ENCODE results near the gene ZBTB45.

The ZBTB45 gene

GRCh38 chr19:58535857-58536256 lies 16.2 kb upstream of the ZBTB45 start:
- Histone ChIP-seq H2AK5ac (ENCODE audit: low read length) (no peak overlapping the region), H2BK12ac (ENCODE audit: low read length) (no peak overlapping the region), H4K8ac (ENCODE audit: low read depth, low read length) (no peak overlapping the region), H2BK5ac (ENCODE audit: low read depth, low read length, poor library complexity) (no peak overlapping the region), H3K27ac (ENCODE audit: low read depth, low read length) (no peak overlapping the region), H3K9ac (ENCODE audit: low read length) (no peak overlapping the region), H3K9me3 (ENCODE audit: insufficient read depth, low read depth, low read length) (peaks cover 2% of the 10 kb centered on the region), H3K4me3 (ENCODE audit: low read depth, low read length) (no peak overlapping the region), H3K18ac (ENCODE audit: low read length) (no peak overlapping the region), H3K14ac (ENCODE audit: low read length) (no peak overlapping the region), H3K23ac (ENCODE audit: low read length) (no peak overlapping the region), H2BK120ac (ENCODE audit: insufficient read depth, low read length, poor library complexity) (no peak overlapping the region), H3K4me2 (ENCODE audit: low read length) (no peak overlapping the region), H3K79me2 (ENCODE audit: control insufficient read depth, insufficient read depth, low read length, poor library complexity) (peaks cover 3% of the 10 kb centered on the region), H4K12ac (ENCODE audit: low read depth, low read length) (no peak overlapping the region), H3K27me3 (ENCODE audit: insufficient read depth, low read length) (peaks cover 4% of the 10 kb centered on the region), H3K4ac (ENCODE audit: low read depth, low read length) (no peak overlapping the region), H3K79me1 (ENCODE audit: low read length) (peaks cover 7% of the 10 kb centered on the region), H2AFZ (ENCODE audit: insufficient read depth, low read length, poor library complexity) (no peak overlapping the region), H3K36me3 (ENCODE audit: control insufficient read depth in 1 of 2, insufficient read depth in 2 of 2, low read length in 2 of 2) (no peaks in the 10 kb centered on the region), H3K4me1 (ENCODE audit: control insufficient read depth in 1 of 2, insufficient read depth in 2 of 2, low read length in 2 of 2) (peaks cover 0 to 6% of the 10 kb centered on the region in 2 experiments), H4K91ac (ENCODE audit: low read depth, low read length) (no peak overlapping the region)
- DNase-seq: no peak
- WGBS (ENCODE audit: extremely low coverage, insufficient coverage, insufficient read length): no CpG with 5 or more reads among the region's 3 CpGs

- Histone ChIP-seq H4K8ac (ENCODE audit: low read depth, low read length) (no peak overlapping the region), H3K79me1 (ENCODE audit: low read length) (no peaks in the 10 kb centered on the region), H3K27me3 (ENCODE audit: insufficient read depth, low read length) (no peaks in the 10 kb centered on the region), H2BK12ac (ENCODE audit: low read length) (no peak overlapping the region), H4K12ac (ENCODE audit: low read depth, low read length) (no peak overlapping the region), H2AFZ (ENCODE audit: insufficient read depth, low read length, poor library complexity) (no peak overlapping the region), H3K9ac (ENCODE audit: low read length) (no peak overlapping the region), H3K4me2 (ENCODE audit: low read length) (no peak overlapping the region), H3K79me2 (ENCODE audit: control insufficient read depth, insufficient read depth, low read length, poor library complexity) (no peaks in the 10 kb centered on the region), H3K36me3 (ENCODE audit: control insufficient read depth in 1 of 2, insufficient read depth in 2 of 2, low read length in 2 of 2) (no peaks in the 10 kb centered on the region), H3K18ac (ENCODE audit: low read length) (no peak overlapping the region), H3K27ac (ENCODE audit: low read depth, low read length) (no peak overlapping the region), H3K4me3 (ENCODE audit: low read depth, low read length) (no peak overlapping the region), H3K23ac (ENCODE audit: low read length) (no peak overlapping the region), H2BK120ac (ENCODE audit: insufficient read depth, low read length, poor library complexity) (no peak overlapping the region), H3K14ac (ENCODE audit: low read length) (no peak overlapping the region), H2AK5ac (ENCODE audit: low read length) (no peak overlapping the region), H3K4ac (ENCODE audit: low read depth, low read length) (no peak overlapping the region), H4K91ac (ENCODE audit: low read depth, low read length) (no peak overlapping the region), H3K4me1 (ENCODE audit: control insufficient read depth in 1 of 2, insufficient read depth in 2 of 2, low read length in 2 of 2) (no peaks in the 10 kb centered on the region), H2BK5ac (ENCODE audit: low read depth, low read length, poor library complexity) (no peak overlapping the region), H3K9me3 (ENCODE audit: insufficient read depth, low read depth, low read length) (peaks cover 3% of the 10 kb centered on the region)
- no peak for DNase-seq
- no CpG with 5 or more reads among the region's 10 CpGs for WGBS (ENCODE audit: extremely low coverage, insufficient coverage, insufficient read length)
These were observed 11.6 kb upstream of the ZBTB45 start for GRCh38 chr19:58531034-58531840.

- WGBS (ENCODE audit: extremely low coverage, insufficient coverage, insufficient read length): no CpG with 5 or more reads among the region's 3 CpGs
These were observed 9.8 kb upstream of the ZBTB45 start for GRCh38 chr19:58529405-58529804.

GRCh38 chr19:58522709-58523108 lies 3.1 kb upstream of the ZBTB45 start:
- H4K8ac ChIP-seq (ENCODE audit: low read depth, low read length): no peak overlapping the region
- WGBS (ENCODE audit: extremely low coverage, insufficient coverage, insufficient read length): no CpG with 5 or more reads among the region's 3 CpGs

More at GRCh38 chr19:58529405-58529804, 9.8 kb upstream of the ZBTB45 start:
- H3K18ac ChIP-seq (ENCODE audit: low read length): no peak overlapping the region
- H3K79me2 ChIP-seq (ENCODE audit: control insufficient read depth, insufficient read depth, low read length, poor library complexity): no peaks in the 10 kb centered on the region
- no peak overlapping the region for H4K8ac ChIP-seq (ENCODE audit: low read depth, low read length)
- no peaks in the 10 kb centered on the region for H3K79me1 ChIP-seq (ENCODE audit: low read length)
- peaks cover 3% of the 10 kb centered on the region for H3K9me3 ChIP-seq (ENCODE audit: insufficient read depth, low read depth, low read length)
- no peak overlapping the region for H3K23ac ChIP-seq (ENCODE audit: low read length)
- H3K14ac ChIP-seq (ENCODE audit: low read length): no peak overlapping the region
- H3K9ac ChIP-seq (ENCODE audit: low read length): no peak overlapping the region
- H3K4ac ChIP-seq (ENCODE audit: low read depth, low read length): no peak overlapping the region
- no peak overlapping the region for H2BK120ac ChIP-seq (ENCODE audit: insufficient read depth, low read length, poor library complexity)
- no peak overlapping the region for H3K27ac ChIP-seq (ENCODE audit: low read depth, low read length)
- H4K91ac ChIP-seq (ENCODE audit: low read depth, low read length): no peak overlapping the region
- H2BK5ac ChIP-seq (ENCODE audit: low read depth, low read length, poor library complexity): no peak overlapping the region
- H2AK5ac ChIP-seq (ENCODE audit: low read length): no peak overlapping the region
- H3K27me3 ChIP-seq (ENCODE audit: insufficient read depth, low read length): no peaks in the 10 kb centered on the region
- no peak for DNase-seq
- no peak overlapping the region for H4K12ac ChIP-seq (ENCODE audit: low read depth, low read length)
- no peak overlapping the region for H2BK12ac ChIP-seq (ENCODE audit: low read length)
- no peaks in the 10 kb centered on the region for H3K36me3 ChIP-seq (ENCODE audit: control insufficient read depth in 1 of 2, insufficient read depth in 2 of 2, low read length in 2 of 2)
- H3K4me3 ChIP-seq (ENCODE audit: low read depth, low read length): no peak overlapping the region
- no peaks in the 10 kb centered on the region for H3K4me1 ChIP-seq (ENCODE audit: control insufficient read depth in 1 of 2, insufficient read depth in 2 of 2, low read length in 2 of 2)
- H2AFZ ChIP-seq (ENCODE audit: insufficient read depth, low read length, poor library complexity): no peak overlapping the region
- H3K4me2 ChIP-seq (ENCODE audit: low read length): no peak overlapping the region

More at GRCh38 chr19:58522709-58523108, 3.1 kb upstream of the ZBTB45 start:
- no peak for DNase-seq
- H3K79me1 ChIP-seq (ENCODE audit: low read length): peaks cover 15% of the 10 kb centered on the region
- no peak overlapping the region for H2BK12ac ChIP-seq (ENCODE audit: low read length)
- peaks cover 15% of the 10 kb centered on the region for H3K79me2 ChIP-seq (ENCODE audit: control insufficient read depth, insufficient read depth, low read length, poor library complexity)
- no peak overlapping the region for H3K18ac ChIP-seq (ENCODE audit: low read length)
- H4K91ac ChIP-seq (ENCODE audit: low read depth, low read length): no peak overlapping the region
- H3K9me3 ChIP-seq (ENCODE audit: insufficient read depth, low read depth, low read length): no peaks in the 10 kb centered on the region
- no peak overlapping the region for H3K4me2 ChIP-seq (ENCODE audit: low read length)
- H3K27me3 ChIP-seq (ENCODE audit: insufficient read depth, low read length): no peaks in the 10 kb centered on the region
- H3K14ac ChIP-seq (ENCODE audit: low read length): no peak overlapping the region
- H2AK5ac ChIP-seq (ENCODE audit: low read length): no peak overlapping the region
- no peak overlapping the region for H2BK120ac ChIP-seq (ENCODE audit: insufficient read depth, low read length, poor library complexity)
- no peak overlapping the region for H3K4ac ChIP-seq (ENCODE audit: low read depth, low read length)
- H3K36me3 ChIP-seq (ENCODE audit: control insufficient read depth in 1 of 2, insufficient read depth in 2 of 2, low read length in 2 of 2): peaks cover 0 to under 1% of the 10 kb centered on the region in 2 experiments
- H4K12ac ChIP-seq (ENCODE audit: low read depth, low read length): no peak overlapping the region
- no peak overlapping the region for H3K27ac ChIP-seq (ENCODE audit: low read depth, low read length)
- no peak overlapping the region for H2BK5ac ChIP-seq (ENCODE audit: low read depth, low read length, poor library complexity)
- peaks cover 8 to 9% of the 10 kb centered on the region in 2 experiments for H3K4me1 ChIP-seq (ENCODE audit: control insufficient read depth in 1 of 2, insufficient read depth in 2 of 2, low read length in 2 of 2)
- H3K23ac ChIP-seq (ENCODE audit: low read length): peak overlapping the region; percentile 5
- no peak overlapping the region for H3K9ac ChIP-seq (ENCODE audit: low read length)
- H2AFZ ChIP-seq (ENCODE audit: insufficient read depth, low read length, poor library complexity): no peak overlapping the region
- peak overlapping the region; percentile 34 for H3K4me3 ChIP-seq (ENCODE audit: low read depth, low read length)

Data from trophoblast cell (in vitro differentiated cells and primary cell).